ENCODE data around the gene CRYGN. TPM values are rescaled to one million over a fixed set of nuclear protein-coding genes. Genes with fewer than 3 reads are reported as not detected.

The CRYGN gene
- total and polyA plus RNA-seq, 9 of the 15 experiments (the other 6 are each of a cell fraction or from before 2014, with no cell fraction given) = not detected

DNA sequence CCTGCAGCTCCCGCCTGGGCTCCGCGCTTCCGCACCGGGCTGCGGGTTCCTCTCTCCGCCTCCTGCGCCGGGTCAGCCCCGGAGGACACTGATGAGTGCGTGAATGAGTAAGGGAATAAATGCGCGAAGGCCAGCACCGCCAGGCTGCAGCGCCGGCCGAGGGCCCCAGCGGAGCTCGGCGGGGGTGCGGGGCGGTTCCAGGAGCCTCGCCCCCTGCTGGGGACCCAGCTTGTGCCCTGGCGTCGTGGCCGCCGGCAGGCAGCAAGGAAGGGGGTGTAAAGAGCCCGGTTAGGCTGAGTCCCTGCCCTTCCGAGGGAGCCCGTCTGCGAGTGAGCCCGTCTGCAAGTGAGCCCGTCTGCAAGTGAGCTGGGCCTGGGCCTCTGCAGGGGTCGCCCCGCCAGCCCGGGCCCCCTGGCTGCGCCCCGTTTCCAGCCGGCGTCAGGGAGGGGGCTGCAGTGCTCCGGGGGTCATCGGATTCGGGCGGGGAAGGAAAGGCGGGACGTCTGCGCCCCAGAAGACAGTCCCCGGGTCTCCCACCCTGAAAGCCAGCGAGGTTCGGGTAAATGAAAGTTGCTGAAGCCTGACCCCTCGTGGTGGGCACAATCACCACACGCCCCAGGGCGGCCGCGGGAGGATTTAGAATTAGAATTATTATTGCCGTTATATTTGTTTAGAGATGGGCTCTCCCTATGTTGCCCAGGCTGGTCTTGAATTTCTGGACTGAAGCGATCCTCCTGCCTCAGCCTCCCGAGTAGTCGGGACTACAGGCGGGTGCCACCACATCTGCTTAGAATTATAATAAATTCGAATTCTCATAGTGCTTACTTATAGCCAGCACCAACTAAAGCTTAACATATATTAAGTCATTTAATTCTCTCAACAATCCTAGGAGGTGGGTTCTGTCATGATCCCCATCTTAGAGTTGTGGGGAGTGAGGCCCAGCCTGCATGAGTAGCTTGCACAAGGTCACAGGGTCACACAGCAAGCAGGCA is 8.6 kb upstream of the CRYGN start (continued):
- TF ChIP-seq, protein P1, sequence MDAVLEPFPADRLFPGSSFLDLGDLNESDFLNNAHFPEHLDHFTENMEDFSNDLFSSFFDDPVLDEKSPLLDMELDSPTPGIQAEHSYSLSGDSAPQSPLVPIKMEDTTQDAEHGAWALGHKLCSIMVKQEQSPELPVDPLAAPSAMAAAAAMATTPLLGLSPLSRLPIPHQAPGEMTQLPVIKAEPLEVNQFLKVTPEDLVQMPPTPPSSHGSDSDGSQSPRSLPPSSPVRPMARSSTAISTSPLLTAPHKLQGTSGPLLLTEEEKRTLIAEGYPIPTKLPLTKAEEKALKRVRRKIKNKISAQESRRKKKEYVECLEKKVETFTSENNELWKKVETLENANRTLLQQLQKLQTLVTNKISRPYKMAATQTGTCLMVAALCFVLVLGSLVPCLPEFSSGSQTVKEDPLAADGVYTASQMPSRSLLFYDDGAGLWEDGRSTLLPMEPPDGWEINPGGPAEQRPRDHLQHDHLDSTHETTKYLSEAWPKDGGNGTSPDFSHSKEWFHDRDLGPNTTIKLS (IDR thresholded peaks at IDR 0.05; ENCODE audit: borderline replicate concordance, low read depth) = peak; percentile 48; the same call in 1 of the 2 replicates

DNA sequence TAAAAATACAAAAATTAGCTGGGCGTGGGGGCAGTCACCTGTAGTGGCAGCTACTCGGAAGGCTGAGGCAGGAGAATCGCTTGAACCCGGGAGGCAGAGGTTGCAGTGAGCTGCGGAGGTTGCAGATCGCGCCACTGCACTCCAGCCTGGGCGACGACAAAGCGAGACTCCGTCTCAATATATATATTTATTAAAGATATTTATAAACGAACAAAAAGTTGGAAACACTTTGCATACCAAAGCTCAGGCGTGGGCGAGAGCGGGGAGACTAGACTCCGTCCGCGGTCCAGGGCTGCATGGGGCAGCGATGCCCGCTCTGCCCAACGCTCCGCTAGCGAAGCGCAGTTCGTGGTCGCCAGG is 7.9 kb upstream of the CRYGN start:
- intact Hi-C loops (cut with micrococcal nuclease) = loop anchor here (1.0 to 10.0 kb wide), 4 partner anchors 36 to 133 kb away; partner anchors contain the start of gene WDR86
- TF ChIP-seq RBM34 (IDR thresholded peaks at IDR 0.05; ENCODE audit: borderline replicate concordance, insufficient read depth, low read length) (no peak), ZNF778 (CRISPR knock-in tag; IDR thresholded peaks at IDR 0.05) (no peak), COPS2 (conservative IDR thresholded peaks at IDR 0.05) (no peak), ZNF639 (CRISPR knock-in tag; conservative IDR thresholded peaks at IDR 0.05 in 1 of 2, IDR thresholded peaks at IDR 0.05 in 1 of 2) (no peak), HDAC6 (IDR thresholded peaks at IDR 0.05; ENCODE audit: low read depth, low read length) (no peak), MCM3 (IDR thresholded peaks at IDR 0.05) (no peak), LCOR (CRISPR knock-in tag; IDR thresholded peaks at IDR 0.05) (no peak), YBX1 (IDR thresholded peaks at IDR 0.05) (no peak), ZNF436 (CRISPR knock-in tag; IDR thresholded peaks at IDR 0.05) (no peak), ZSCAN29 (IDR thresholded peaks at IDR 0.05) (no peak), ZNF717 (CRISPR knock-in tag; IDR thresholded peaks at IDR 0.05) (no peak), NCOA6 (IDR thresholded peaks at IDR 0.05) (no peak), PREB (CRISPR knock-in tag; IDR thresholded peaks at IDR 0.05) (no peak)
- TF ChIP-seq, protein P2, sequence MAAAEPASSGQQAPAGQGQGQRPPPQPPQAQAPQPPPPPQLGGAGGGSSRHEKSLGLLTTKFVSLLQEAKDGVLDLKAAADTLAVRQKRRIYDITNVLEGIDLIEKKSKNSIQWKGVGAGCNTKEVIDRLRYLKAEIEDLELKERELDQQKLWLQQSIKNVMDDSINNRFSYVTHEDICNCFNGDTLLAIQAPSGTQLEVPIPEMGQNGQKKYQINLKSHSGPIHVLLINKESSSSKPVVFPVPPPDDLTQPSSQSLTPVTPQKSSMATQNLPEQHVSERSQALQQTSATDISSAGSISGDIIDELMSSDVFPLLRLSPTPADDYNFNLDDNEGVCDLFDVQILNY (CRISPR knock-in tag; IDR thresholded peaks at IDR 0.05) = no peak

More for the DNA sequence above, 7.9 kb upstream of the CRYGN start:
- H3K9me1 ChIP-seq (ENCODE audit: control insufficient read depth, insufficient read depth, low read length) = no peaks in the 10 kb centered on the region
- 86% methylated on average over 26 of the region's 26 CpGs for WGBS (ENCODE audit: insufficient coverage, low coverage, missing lambda C conversion rate)
- ATAC-seq = no peak
- no TSS peak for BruUV-seq (replicated peaks)
- H3K79me2 ChIP-seq (ENCODE audit: control insufficient read depth, insufficient read depth, low read length) = no peaks in the 10 kb centered on the region
- no peak overlapping the region for H3K27ac ChIP-seq (ENCODE audit: extremely low read depth, low read depth, low read length)
- no peaks in the 10 kb centered on the region for H3K9me3 ChIP-seq (replicated peaks; ENCODE audit: control insufficient read depth, insufficient read depth, low read depth, low read length)
- no peak overlapping the region for H3K4me2 ChIP-seq (ENCODE audit: insufficient read depth, low read length)
- POLR2A ChIA-PET = interaction anchor here (0.6 to 1.0 kb wide), 2 partner anchors 18 to 280 kb away, joined by 3 read pairs; no protein-coding TSS in a partner anchor
- no peak overlapping the region for H3K4me3 ChIP-seq
- H3K9ac ChIP-seq (ENCODE audit: insufficient read depth in 1 of 2, low read depth in 2 of 2, low read length in 2 of 2) = no peak overlapping the region
- H3K36me3 ChIP-seq (ENCODE audit: control insufficient read depth, insufficient read depth, low read length) = no peaks in the 10 kb centered on the region
- no peak for FAIRE-seq
- H2AFZ ChIP-seq (ENCODE audit: low read depth, low read length) = no peak overlapping the region; the same call in 1 of the 2 replicates
- no peak for DNase-seq (ENCODE audit: extremely low read depth in 1 of 4, low spot score in 3 of 4)
- CTCF ChIA-PET (ENCODE audit: low intra/inter-chr PET ratio) = interaction anchor here (0.6 to 6.0 kb wide), 5 partner anchors 15 to 307 kb away, joined by 3 to 75 read pairs (median 6); no protein-coding TSS in a partner anchor
- H3K27me3 ChIP-seq (ENCODE audit: control insufficient read depth in 2 of 2, insufficient read depth in 2 of 2, low read length in 2 of 2) = peaks cover 31 to 33% of the 10 kb centered on the region in 2 experiments
- H3K4me1 ChIP-seq (replicated peaks in 1 of 2; ENCODE audit: control insufficient read depth in 2 of 2, insufficient read depth in 2 of 2, low read length in 2 of 2) = peaks cover 3 to 18% of the 10 kb centered on the region in 2 experiments; a peak in 3 of 5 replicates
- peaks cover 4% of the 10 kb centered on the region; the same call in 1 of the 2 replicates for H4K20me1 ChIP-seq (replicated peaks; ENCODE audit: control insufficient read depth, insufficient read depth, low read length)
- in situ Hi-C loops (cut with MboI) = loop anchor here (5.0 kb wide), 2 partner anchors 91 to 131 kb away; no protein-coding TSS in a partner anchor
